Common myeloid progenitor, CD34-positive (primary cell): ENCODE measurements around the gene CCDC127.
"Not testable (repeated sequence)": the region's sequence is repeated elsewhere in the genome, so short reads cannot be mapped to it uniquely, and the experiment has no call there.

Experiments used
- CTCF ChIA-PET: fragments of 350-600 bp; sonication (Branson Sonifier 250); formaldehyde crosslinking; loops from one replicate; lab custom pipeline; 2021; ENCODE audit warnings: antibody characterized with exemption; lab: Charles Lee
- POLR2A ChIA-PET: fragments of 350-600 bp; sonication (Branson Sonifier 250); formaldehyde crosslinking; loops from one replicate; lab custom pipeline; 2021; ENCODE audit warnings: antibody characterized with exemption; lab: Charles Lee
- DNase-seq, 3 donors: peaks; one replicate each; pipeline versions ENCODE4 v3.0.0 to v3.0.0-alpha.2; 2013
- H3K27ac ChIP-seq, 2 experiments: 1 replicate in 1 of 2; 2 replicates in 1 of 2; pipeline ENCODE4 v1.7.0; 2013; ENCODE audit warnings: inconsistent platforms in 2 of 2, low read length in 2 of 2, mild to moderate bottlenecking in 2 of 2, low read depth in 1 of 2, moderate library complexity in 1 of 2; ENCODE audit not compliant: severe bottlenecking in 2 of 2, insufficient read depth in 1 of 2, poor library complexity in 1 of 2
- H3K27me3 ChIP-seq, 5 experiments: replicated peaks in 2 of 5; 1 replicate in 3 of 5; 2 replicates in 2 of 5; pipeline versions ENCODE4 v1.6.1 to v1.7.0; 2013; ENCODE audit warnings: low read length in 4 of 5, mild to moderate bottlenecking in 2 of 5, moderate library complexity in 2 of 5, inconsistent platforms in 1 of 5; ENCODE audit not compliant: insufficient read depth in 5 of 5, control insufficient read depth in 4 of 5
- H3K36me3 ChIP-seq, 4 experiments: 1 replicate in 2 of 4; 2 replicates in 2 of 4; pipeline versions ENCODE4 v1.6.1 to v1.7.0; 2013; ENCODE audit warnings: low read length in 3 of 4, control low read depth in 1 of 4, mild to moderate bottlenecking in 1 of 4; ENCODE audit not compliant: control insufficient read depth in 4 of 4, insufficient read depth in 4 of 4
- H3K4me1 ChIP-seq, 4 experiments: 1 replicate in 3 of 4; 2 replicates in 1 of 4; pipeline versions ENCODE4 v1.6.1 to v1.7.1; 2013; ENCODE audit warnings: low read length in 3 of 4, mild to moderate bottlenecking in 3 of 4, control low read depth in 1 of 4, inconsistent platforms in 1 of 4, moderate library complexity in 1 of 4; ENCODE audit not compliant: control insufficient read depth in 4 of 4, insufficient read depth in 4 of 4; ENCODE audit errors: control extremely low read depth in 1 of 4
- H3K4me3 ChIP-seq, 7 experiments: 1 replicate in 4 of 7; 2 replicates in 3 of 7; pipeline versions ENCODE4 v1.5.1 to v1.7.0; 2013; ENCODE audit warnings: mild to moderate bottlenecking in 7 of 7, low read length in 6 of 7, moderate library complexity in 6 of 7, inconsistent platforms in 2 of 7, low read depth in 2 of 7, control low read depth in 1 of 7; ENCODE audit not compliant: insufficient read depth in 4 of 7, control insufficient read depth in 1 of 7; ENCODE audit errors: extremely low read depth in 1 of 7
- H3K9me3 ChIP-seq, 5 experiments: 1 replicate in 4 of 5; 2 replicates in 1 of 5; pipeline versions ENCODE4 v1.6.1 to v1.7.1; 2013; ENCODE audit warnings: low read length in 4 of 5, mild to moderate bottlenecking in 2 of 5, inconsistent platforms in 1 of 5, low read depth in 1 of 5, moderate library complexity in 1 of 5; ENCODE audit not compliant: control insufficient read depth in 4 of 5, insufficient read depth in 2 of 5; ENCODE audit errors: control extremely low read depth in 1 of 5
- WGBS: methylation state at CpG from one replicate; pipeline ENCODE4 v1.1.5; 2013; ENCODE audit not compliant: insufficient coverage; 5-methylcytosine and 5-hydroxymethylcytosine counted together

The CCDC127 gene

GRCh38 chr5:225334-225733 lies 7.4 kb upstream of the CCDC127 start:
- peaks cover 18 to 61% (median 36%) of the 10 kb centered on the region in 4 experiments for H3K36me3 ChIP-seq
- 96% methylated on average over 12 of the region's 14 CpGs for WGBS
- CTCF ChIA-PET = no interaction called here

GRCh38 chr5:223791-224190 lies 5.8 kb upstream of the CCDC127 start:
- Histone ChIP-seq H3K4me1 (peaks cover 0 to 27% (median 15%) of the 10 kb centered on the region in 4 experiments), H3K36me3 (peaks cover 10 to 47% (median 30%) of the 10 kb centered on the region in 4 experiments), H3K27ac (no peak overlapping the region), H3K4me3 (no peak overlapping the region), H3K27me3 (no peaks in the 10 kb centered on the region), H3K9me3 (no peaks in the 10 kb centered on the region)
- POLR2A ChIA-PET = no interaction called here
- CTCF ChIA-PET = no interaction called here
- 100% methylated on average over 5 of the region's 6 CpGs for WGBS
- no peak for DNase-seq

More at GRCh38 chr5:225334-225733, 7.4 kb upstream of the CCDC127 start:
- Histone ChIP-seq H3K27ac (no peak overlapping the region), H3K4me3 (no peak overlapping the region), H3K27me3 (no peaks in the 10 kb centered on the region), H3K9me3 (no peaks in the 10 kb centered on the region), H3K4me1 (peaks cover 0 to 15% (median 8%) of the 10 kb centered on the region in 4 experiments)
- POLR2A ChIA-PET = no interaction called here
- no peak for DNase-seq

GRCh38 chr5:222951-223715 lies 5.2 kb upstream of the CCDC127 start:
- CTCF ChIA-PET, H3K4me3 ChIP-seq, H3K9me3 ChIP-seq, H3K27me3 ChIP-seq, DNase-seq, POLR2A ChIA-PET, H3K27ac ChIP-seq: not testable (repeated sequence)
- H3K36me3 ChIP-seq = peaks cover 10 to 40% (median 25%) of the 10 kb centered on the region in 4 experiments
- peaks cover 0 to 28% (median 15%) of the 10 kb centered on the region in 4 experiments for H3K4me1 ChIP-seq
- 58% methylated on average over 3 of the region's 6 CpGs for WGBS

GRCh38 chr5:219991-220390 lies 2.0 kb upstream of the CCDC127 start:
- ChIA-PET CTCF (interaction anchor here (1.3 to 3.2 kb wide), 5 partner anchors 15 to 32 kb away, joined by 3 to 16 read pairs (median 4); partner anchors contain the start of gene LRRC14B), POLR2A (no interaction called here)
- Histone ChIP-seq H3K4me1 (peaks cover 0 to 39% (median 15%) of the 10 kb centered on the region in 4 experiments), H3K9me3 (no peaks in the 10 kb centered on the region), H3K36me3 (peaks cover 2 to 12% (median 8%) of the 10 kb centered on the region in 4 experiments), H3K27ac (peak overlapping the region; percentile 56 to 87), H3K4me3 (peak overlapping the region; percentile 48 to 96 (median 93)), H3K27me3 (no peaks in the 10 kb centered on the region)
- DNase-seq = peak in 2 of 3 donors; percentile 58 to 70
- WGBS = 0% methylated on average over 3 of the region's 4 CpGs

GRCh38 chr5:219460-219863 lies 1.5 kb upstream of the CCDC127 start:
- DNase-seq = peak; percentile 27 to 78 (median 72)
- H3K4me1 ChIP-seq = peaks cover 0 to 39% (median 15%) of the 10 kb centered on the region in 4 experiments
- no peaks in the 10 kb centered on the region for H3K9me3 ChIP-seq
- 4% methylated on average over 4 of the region's 9 CpGs for WGBS
- H3K27ac ChIP-seq = peak overlapping the region; percentile 56 to 87
- POLR2A ChIA-PET = no interaction called here
- CTCF ChIA-PET = interaction anchor here (1.1 to 3.2 kb wide), 7 partner anchors 16 to 32 kb away, joined by 3 to 16 read pairs (median 4); partner anchors contain the start of gene LRRC14B
- peak overlapping the region; percentile 48 to 96 (median 93) for H3K4me3 ChIP-seq
- H3K27me3 ChIP-seq = no peaks in the 10 kb centered on the region
- H3K36me3 ChIP-seq = peaks cover 0 to 7% (median 5%) of the 10 kb centered on the region in 4 experiments

GRCh38 chr5:218457-219291 lies 721 bp upstream of the CCDC127 start:
- no peaks in the 10 kb centered on the region for H3K27me3 ChIP-seq
- ChIA-PET CTCF (interaction anchor here (1.1 to 3.2 kb wide), 8 partner anchors 16 to 31 kb away, joined by 3 to 16 read pairs (median 4); no protein-coding TSS in a partner anchor), POLR2A (interaction anchor here (0.6 to 1.5 kb wide), 3 partner anchors 30 to 63 kb away, joined by 3 to 4 read pairs (median 3); partner anchors contain the start of gene PDCD6)
- H3K36me3 ChIP-seq = peaks cover 0 to 6% (median 3%) of the 10 kb centered on the region in 4 experiments
- H3K4me3 ChIP-seq = peak overlapping the region; percentile 75 to 96 (median 93)
- DNase-seq = peak in 1 of 3 donors; percentile 15
- H3K27ac ChIP-seq = peak overlapping the region; percentile 70 to 87
- WGBS = under 1% methylated on average over 73 of the region's 73 CpGs
- no peaks in the 10 kb centered on the region for H3K9me3 ChIP-seq
- H3K4me1 ChIP-seq = peaks cover 0 to 39% (median 15%) of the 10 kb centered on the region in 4 experiments
